ENCODE data around the gene GSG1L. TPM values are rescaled to one million over a fixed set of nuclear protein-coding genes. Genes with fewer than 3 reads are reported as not detected.

Gene GSG1L
- total and polyA plus RNA-seq, 4 donors, result 0.14 to 1.3 (median 0.24) TPM

GRCh38 chr16:27860091-27860490 lies 203.4 kb downstream of the GSG1L start:
- H3K27me3 ChIP-seq (ENCODE audit: control insufficient read depth in 3 of 3, insufficient read depth in 3 of 3, low read length in 2 of 3), result no peaks in the 10 kb centered on the region
- no peak for DNase-seq
- H3K36me3 ChIP-seq (ENCODE audit: control insufficient read depth in 4 of 4, insufficient read depth in 4 of 4, low read length in 4 of 4), result no peaks in the 10 kb centered on the region
- H3K4me1 ChIP-seq (ENCODE audit: control insufficient read depth in 5 of 5, insufficient read depth in 5 of 5, low read length in 5 of 5), result no peaks in the 10 kb centered on the region
- no peak overlapping the region for H3K27ac ChIP-seq (ENCODE audit: low read depth in 1 of 2, low read length in 1 of 2)
- no peak overlapping the region for H3K9ac ChIP-seq (ENCODE audit: insufficient read depth in 1 of 2, low read length in 2 of 2)
- WGBS, 2 donors, result 80 to 85% methylated on average over 7 of the region's 7 CpGs
- H3K9me3 ChIP-seq (ENCODE audit: control insufficient read depth in 4 of 4, insufficient read depth in 3 of 4, low read length in 3 of 4), result peaks cover 0 to 26% (median 5%) of the 10 kb centered on the region in 4 donors
- ATAC-seq (ENCODE audit: insufficient read depth, low FRiP score), result no peak
- no peak overlapping the region for H3K4me3 ChIP-seq
- no peak for TF ChIP-seq CTCF (IDR thresholded peaks at IDR 0.05; ENCODE audit: control extremely low read depth, extremely low read depth)

GRCh38 chr16:27859020-27859419 lies 204.5 kb downstream of the GSG1L start:
- Histone ChIP-seq H3K9me3 (ENCODE audit: control insufficient read depth in 4 of 4, insufficient read depth in 3 of 4, low read length in 3 of 4) (peaks cover 0 to 17% (median 5%) of the 10 kb centered on the region in 4 donors), H3K27ac (ENCODE audit: low read depth in 1 of 2, low read length in 1 of 2) (no peak overlapping the region), H3K9ac (ENCODE audit: insufficient read depth in 1 of 2, low read length in 2 of 2) (no peak overlapping the region), H3K4me1 (ENCODE audit: control insufficient read depth in 5 of 5, insufficient read depth in 5 of 5, low read length in 5 of 5) (no peaks in the 10 kb centered on the region), H3K36me3 (ENCODE audit: control insufficient read depth in 4 of 4, insufficient read depth in 4 of 4, low read length in 4 of 4) (no peaks in the 10 kb centered on the region), H3K4me3 (no peak overlapping the region), H3K27me3 (ENCODE audit: control insufficient read depth in 3 of 3, insufficient read depth in 3 of 3, low read length in 2 of 3) (no peaks in the 10 kb centered on the region)
- TF ChIP-seq CTCF (IDR thresholded peaks at IDR 0.05; ENCODE audit: control extremely low read depth, extremely low read depth), result no peak
- WGBS, 2 donors, result 51 to 60% methylated on average over 8 of the region's 8 CpGs
- DNase-seq (no peak), ATAC-seq (ENCODE audit: insufficient read depth, low FRiP score) (no peak)

GRCh38 chr16:27853651-27854050 lies 209.9 kb downstream of the GSG1L start:
- Histone ChIP-seq H3K9ac (ENCODE audit: insufficient read depth in 1 of 2, low read length in 2 of 2) (no peak overlapping the region), H3K36me3 (ENCODE audit: control insufficient read depth in 4 of 4, insufficient read depth in 4 of 4, low read length in 4 of 4) (no peaks in the 10 kb centered on the region), H3K4me3 (no peak overlapping the region), H3K4me1 (ENCODE audit: control insufficient read depth in 5 of 5, insufficient read depth in 5 of 5, low read length in 5 of 5) (no peaks in the 10 kb centered on the region), H3K27ac (ENCODE audit: low read depth in 1 of 2, low read length in 1 of 2) (no peak overlapping the region), H3K27me3 (ENCODE audit: control insufficient read depth in 3 of 3, insufficient read depth in 3 of 3, low read length in 2 of 3) (peaks cover 0 to 3% (median 2%) of the 10 kb centered on the region in 3 donors), H3K9me3 (ENCODE audit: control insufficient read depth in 4 of 4, insufficient read depth in 3 of 4, low read length in 3 of 4) (no peaks in the 10 kb centered on the region)
- ATAC-seq (ENCODE audit: insufficient read depth, low FRiP score), result no peak
- TF ChIP-seq CTCF (IDR thresholded peaks at IDR 0.05; ENCODE audit: control extremely low read depth, extremely low read depth), result no peak
- WGBS, 2 donors, result 69 to 70% methylated on average over 3 of the region's 3 CpGs
- DNase-seq, result no peak

GRCh38 chr16:27853101-27853500 lies 210.4 kb downstream of the GSG1L start:
- H3K27ac ChIP-seq (ENCODE audit: low read depth in 1 of 2, low read length in 1 of 2), result no peak overlapping the region

More at GRCh38 chr16:27853101-27853500, 210.4 kb downstream of the GSG1L start:
- Histone ChIP-seq H3K4me1 (ENCODE audit: control insufficient read depth in 5 of 5, insufficient read depth in 5 of 5, low read length in 5 of 5) (no peaks in the 10 kb centered on the region), H3K36me3 (ENCODE audit: control insufficient read depth in 4 of 4, insufficient read depth in 4 of 4, low read length in 4 of 4) (no peaks in the 10 kb centered on the region), H3K9me3 (ENCODE audit: control insufficient read depth in 4 of 4, insufficient read depth in 3 of 4, low read length in 3 of 4) (no peaks in the 10 kb centered on the region), H3K4me3 (no peak overlapping the region), H3K27me3 (ENCODE audit: control insufficient read depth in 3 of 3, insufficient read depth in 3 of 3, low read length in 2 of 3) (peaks cover 0 to 3% (median 2%) of the 10 kb centered on the region in 3 donors), H3K9ac (ENCODE audit: insufficient read depth in 1 of 2, low read length in 2 of 2) (no peak overlapping the region)
- DNase-seq, result no peak
- TF ChIP-seq CTCF (IDR thresholded peaks at IDR 0.05; ENCODE audit: control extremely low read depth, extremely low read depth), result no peak
- 31 to 41% methylated on average over 9 of the region's 9 CpGs for WGBS, 2 donors
- ATAC-seq (ENCODE audit: insufficient read depth, low FRiP score), result no peak
